Lower leg skin (tissue), 3 donors: ENCODE data around the gene TATDN2.

ENCODE experiments used
- POLR2A ChIP-seq, 2 donors: fragments of 450-650 bp; IDR thresholded peaks; one replicate each; pipeline ENCODE4 v1.6.1; 2016 to 2017; ENCODE audit warnings: antibody characterized with exemption in 2 of 2, mild to moderate bottlenecking in 1 of 2, moderate library complexity in 1 of 2
- TF ChIP-seq, protein P1 (sequence below), 3 donors: fragments of 450-650 bp; IDR thresholded peaks; one replicate each; pipeline ENCODE4 v1.5.1; 2016; ENCODE audit warnings: antibody characterized with exemption in 3 of 3, mild to moderate bottlenecking in 3 of 3, moderate library complexity in 2 of 3

DNA sequence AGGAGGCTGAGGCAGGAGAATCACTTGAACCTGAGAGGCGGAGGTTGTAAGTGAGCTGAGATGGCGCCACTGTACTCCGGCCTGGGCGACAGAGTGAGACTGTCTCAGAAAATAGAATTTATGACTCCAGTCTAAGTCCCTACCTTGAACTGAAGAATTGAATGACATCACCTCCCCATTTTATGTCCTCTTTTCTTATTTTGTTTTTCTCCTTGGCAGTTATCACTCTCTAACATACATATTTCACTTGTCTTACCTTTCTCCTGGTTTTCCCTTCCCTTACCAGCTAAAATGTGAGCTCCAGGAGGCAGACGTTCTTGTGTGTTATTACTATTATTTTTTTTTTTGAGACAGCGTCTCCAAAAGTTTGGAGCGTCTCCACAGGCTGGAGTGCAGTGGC lies 7.6 kb downstream of the TATDN2 start:
- TF ChIP-seq, protein P1, sequence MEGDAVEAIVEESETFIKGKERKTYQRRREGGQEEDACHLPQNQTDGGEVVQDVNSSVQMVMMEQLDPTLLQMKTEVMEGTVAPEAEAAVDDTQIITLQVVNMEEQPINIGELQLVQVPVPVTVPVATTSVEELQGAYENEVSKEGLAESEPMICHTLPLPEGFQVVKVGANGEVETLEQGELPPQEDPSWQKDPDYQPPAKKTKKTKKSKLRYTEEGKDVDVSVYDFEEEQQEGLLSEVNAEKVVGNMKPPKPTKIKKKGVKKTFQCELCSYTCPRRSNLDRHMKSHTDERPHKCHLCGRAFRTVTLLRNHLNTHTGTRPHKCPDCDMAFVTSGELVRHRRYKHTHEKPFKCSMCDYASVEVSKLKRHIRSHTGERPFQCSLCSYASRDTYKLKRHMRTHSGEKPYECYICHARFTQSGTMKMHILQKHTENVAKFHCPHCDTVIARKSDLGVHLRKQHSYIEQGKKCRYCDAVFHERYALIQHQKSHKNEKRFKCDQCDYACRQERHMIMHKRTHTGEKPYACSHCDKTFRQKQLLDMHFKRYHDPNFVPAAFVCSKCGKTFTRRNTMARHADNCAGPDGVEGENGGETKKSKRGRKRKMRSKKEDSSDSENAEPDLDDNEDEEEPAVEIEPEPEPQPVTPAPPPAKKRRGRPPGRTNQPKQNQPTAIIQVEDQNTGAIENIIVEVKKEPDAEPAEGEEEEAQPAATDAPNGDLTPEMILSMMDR (IDR thresholded peaks at IDR 0.05) = no peak
- no peak for TF ChIP-seq POLR2A (IDR thresholded peaks at IDR 0.05)
